ENCODE results near the gene LURAP1L.

DNA sequence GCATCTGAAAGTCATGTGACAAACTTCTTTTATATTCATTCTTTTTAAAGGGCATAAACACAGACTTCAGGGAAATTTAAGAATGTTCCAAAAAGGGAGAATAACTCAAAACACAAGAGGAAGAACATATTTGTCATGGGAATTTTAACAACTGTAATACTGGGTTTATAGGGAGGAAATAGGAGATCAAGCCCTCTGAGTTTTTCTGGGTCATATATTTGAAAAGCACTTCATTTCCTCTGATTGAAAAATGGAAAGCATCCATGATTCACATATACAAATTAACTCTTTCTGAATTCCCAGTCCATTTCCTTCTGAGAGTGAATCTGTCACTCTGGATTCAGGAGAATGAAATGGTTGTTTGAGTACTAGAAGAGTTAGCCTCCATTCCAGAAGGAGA lies 26.8 kb downstream of the LURAP1L start:
- TF ChIP-seq, protein P1, sequence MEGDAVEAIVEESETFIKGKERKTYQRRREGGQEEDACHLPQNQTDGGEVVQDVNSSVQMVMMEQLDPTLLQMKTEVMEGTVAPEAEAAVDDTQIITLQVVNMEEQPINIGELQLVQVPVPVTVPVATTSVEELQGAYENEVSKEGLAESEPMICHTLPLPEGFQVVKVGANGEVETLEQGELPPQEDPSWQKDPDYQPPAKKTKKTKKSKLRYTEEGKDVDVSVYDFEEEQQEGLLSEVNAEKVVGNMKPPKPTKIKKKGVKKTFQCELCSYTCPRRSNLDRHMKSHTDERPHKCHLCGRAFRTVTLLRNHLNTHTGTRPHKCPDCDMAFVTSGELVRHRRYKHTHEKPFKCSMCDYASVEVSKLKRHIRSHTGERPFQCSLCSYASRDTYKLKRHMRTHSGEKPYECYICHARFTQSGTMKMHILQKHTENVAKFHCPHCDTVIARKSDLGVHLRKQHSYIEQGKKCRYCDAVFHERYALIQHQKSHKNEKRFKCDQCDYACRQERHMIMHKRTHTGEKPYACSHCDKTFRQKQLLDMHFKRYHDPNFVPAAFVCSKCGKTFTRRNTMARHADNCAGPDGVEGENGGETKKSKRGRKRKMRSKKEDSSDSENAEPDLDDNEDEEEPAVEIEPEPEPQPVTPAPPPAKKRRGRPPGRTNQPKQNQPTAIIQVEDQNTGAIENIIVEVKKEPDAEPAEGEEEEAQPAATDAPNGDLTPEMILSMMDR (IDR thresholded peaks at IDR 0.05; ENCODE audit: low read length): no peak
- no peak for TF ChIP-seq EZH2 (IDR thresholded peaks at IDR 0.05; ENCODE audit: borderline replicate concordance, low read length)

Data from OCI-LY1 (cell line).